Hepatocyte (in vitro differentiated cells): ENCODE data around the gene OR6N1.

Experiments used
- CTCF ChIP-seq: fragments of 200-600 bp; sonication (generic); IDR thresholded peaks from 2 replicates; pipeline ENCODE4 v1.5.1; 2016; ENCODE audit warnings: antibody characterized with exemption, mild to moderate bottlenecking; ENCODE audit not compliant: poor library complexity
- EZH2 ChIP-seq: fragments of 200-600 bp; sonication (generic); IDR thresholded peaks from 2 replicates; pipeline ENCODE4 v1.6.1; 2016; ENCODE audit warnings: antibody characterized with exemption, mild to moderate bottlenecking, borderline replicate concordance
- EZH2phosphoT487 ChIP-seq: fragments of 200-600 bp; sonication (generic); IDR thresholded peaks from one replicate; pipeline ENCODE4 v1.6.1; 2018; ENCODE audit warnings: antibody characterized with exemption, mild to moderate bottlenecking, low read depth, moderate library complexity; ENCODE audit not compliant: unreplicated experiment, severe bottlenecking

- TF ChIP-seq CTCF (no peak), EZH2phosphoT487 (no peak), EZH2 (no peak)
Measured at GRCh38 chr1:158735848-158736247, 36.1 kb downstream of the OR6N1 start.
